Inflammatory macrophage treated with lipopolysaccharide for 4 hours (primary cell): ENCODE results near the gene NTMT2.
"Not testable (repeated sequence)": the region's sequence is repeated elsewhere in the genome, so short reads cannot be mapped to it uniquely, and the experiment has no call there.

Experiments used
- DNase-seq: peaks from one replicate; pipeline ENCODE4 v3.0.0-alpha.2; 2020

NTMT2 gene

GRCh38 chr1:170145770-170146676 is at the start of gene NTMT2:
TSS of gene NTMT2 (plus strand) at chr1:170145959. CDS start at chr1:170146108, 149 bp downstream.
- DNase-seq = no peak

GRCh38 chr1:170095976-170096748 is 49.6 kb upstream of the NTMT2 start:
- no peak for DNase-seq

DNA sequence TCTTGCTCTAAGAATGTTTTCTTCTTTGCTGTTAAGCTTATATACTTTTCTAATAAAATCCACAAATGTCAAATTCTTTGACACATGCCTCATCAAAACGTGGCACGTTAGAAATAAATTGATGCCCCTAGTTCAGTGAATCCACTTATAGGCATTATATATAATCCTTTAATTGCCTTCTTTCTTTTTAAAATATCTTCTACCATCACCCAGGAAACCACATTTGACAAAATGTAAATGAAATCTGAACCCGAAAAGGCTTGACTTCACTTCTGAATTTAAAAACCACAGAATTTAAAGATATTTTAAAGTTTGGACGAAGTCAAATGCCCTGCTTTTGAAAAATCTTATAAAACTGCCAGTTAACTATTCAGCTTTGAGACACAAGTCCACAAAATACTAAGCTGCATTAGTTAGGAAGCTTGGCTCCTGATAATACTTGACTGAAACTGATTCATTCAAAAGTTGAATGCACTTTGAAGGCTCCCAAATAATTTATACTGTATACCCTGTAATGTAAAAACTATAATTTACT is 48.9 kb upstream of the NTMT2 start:
- no peak for DNase-seq

- DNase-seq = no peak
Measured at GRCh38 chr1:170097449-170097948, 48.3 kb upstream of the NTMT2 start.

DNA sequence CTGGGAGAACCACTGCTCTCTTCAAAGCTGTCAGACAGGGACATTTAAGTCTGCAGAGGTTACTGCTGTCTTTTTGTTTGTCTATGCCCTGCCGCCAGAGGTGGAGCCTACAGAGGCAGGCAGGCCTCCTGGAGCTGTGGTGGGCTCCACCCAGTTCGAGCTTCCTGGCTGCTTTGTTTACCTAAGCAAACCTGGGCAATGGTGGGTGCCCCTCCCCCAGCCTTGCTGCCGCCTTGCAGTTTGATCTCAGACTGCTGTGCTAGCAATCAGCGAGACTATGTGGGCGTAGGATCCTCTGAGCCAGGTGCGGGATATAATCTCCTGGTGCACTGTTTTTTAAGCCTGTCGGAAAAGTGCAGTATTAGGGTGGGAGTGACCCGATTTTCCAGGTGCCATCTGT is 32.6 kb upstream of the NTMT2 start:
- not testable (repeated sequence) for DNase-seq

GRCh38 chr1:170114906-170115305 is 30.9 kb upstream of the NTMT2 start:
- DNase-seq = no peak

DNA sequence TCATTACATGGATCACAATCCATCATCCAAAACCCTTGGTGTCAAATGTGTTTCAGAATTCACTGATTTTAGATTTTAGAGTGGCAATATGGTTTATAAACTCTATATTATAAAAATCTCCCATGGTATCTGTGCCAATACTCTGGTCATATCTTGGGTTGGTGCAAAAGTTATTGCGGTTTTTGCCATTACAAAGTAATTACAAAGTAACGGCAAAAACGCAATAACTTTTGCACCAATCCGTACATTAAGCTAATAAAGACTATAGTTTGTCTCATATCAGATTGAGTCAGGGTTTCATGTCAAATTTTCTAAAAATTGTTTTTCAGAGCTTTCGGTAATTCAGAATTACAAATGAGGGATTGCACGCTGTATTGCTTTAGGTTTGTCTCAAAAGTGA is 23.4 kb upstream of the NTMT2 start:
- no peak for DNase-seq

DNA sequence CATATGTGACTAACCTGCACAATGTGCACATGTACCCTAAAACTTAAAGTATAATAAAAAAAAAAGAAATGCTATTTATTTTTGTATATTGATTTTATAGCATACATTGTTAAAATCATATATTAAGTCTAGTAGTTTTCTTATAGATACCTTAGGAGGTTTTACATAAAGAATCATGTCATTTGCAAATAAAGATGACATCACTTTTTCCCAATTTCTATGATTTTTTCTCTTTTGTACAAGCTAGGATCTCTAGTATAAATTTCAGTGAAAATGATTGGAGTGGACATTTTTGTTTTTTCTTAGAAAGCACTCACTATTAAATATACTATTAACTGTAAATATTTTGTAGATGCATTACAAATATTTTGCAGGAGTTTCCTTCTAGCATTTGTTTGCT is 20.5 kb upstream of the NTMT2 start:
- DNase-seq = no peak

GRCh38 chr1:170126696-170127095 is 19.1 kb upstream of the NTMT2 start:
- peak; percentile 6 for DNase-seq

DNA sequence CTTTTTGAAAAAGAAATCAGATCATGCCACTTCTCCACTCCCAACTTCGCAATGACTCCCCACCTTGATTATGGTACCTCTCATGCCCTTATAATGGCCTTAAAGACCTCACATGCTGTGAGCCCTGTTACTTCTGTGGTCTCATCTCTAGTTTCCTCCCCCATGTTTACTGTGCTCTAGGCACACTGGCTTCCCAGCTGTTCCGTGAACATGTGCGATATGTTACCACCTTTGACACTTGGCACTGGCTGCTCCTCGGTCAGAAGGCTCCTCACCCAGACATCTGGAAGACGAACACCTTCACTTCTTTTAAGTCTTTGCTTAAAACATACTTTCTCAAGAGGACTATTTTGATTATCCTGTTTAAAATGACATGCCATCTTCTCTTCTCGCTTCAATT is 14.3 kb upstream of the NTMT2 start:
- DNase-seq = no peak

GRCh38 chr1:170131984-170132383 is 13.8 kb upstream of the NTMT2 start:
- DNase-seq = no peak

- no peak for DNase-seq
Measured at GRCh38 chr1:170133766-170134495, 11.8 kb upstream of the NTMT2 start.

- DNase-seq = no peak
Measured at GRCh38 chr1:170134521-170134920, 11.2 kb upstream of the NTMT2 start.

DNA sequence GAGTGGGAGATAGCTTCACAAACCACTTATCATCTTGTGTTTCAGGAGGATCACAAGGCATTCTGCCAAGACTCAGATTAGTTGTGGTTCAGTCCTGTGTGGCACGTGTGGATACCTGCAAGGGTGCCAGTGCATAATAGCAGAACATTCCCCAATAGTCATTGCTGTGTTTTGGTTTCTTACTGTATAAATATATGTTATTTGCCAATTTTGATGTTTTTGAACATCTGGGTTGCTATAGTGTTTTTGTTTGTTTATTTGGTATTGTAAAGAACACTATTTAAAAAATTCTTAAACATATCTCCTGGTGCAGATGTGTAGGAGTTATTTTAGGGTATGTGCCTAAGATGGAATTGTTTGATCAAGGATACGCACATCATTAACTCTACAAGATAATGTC is 5.4 kb upstream of the NTMT2 start:
- no peak for DNase-seq

DNA sequence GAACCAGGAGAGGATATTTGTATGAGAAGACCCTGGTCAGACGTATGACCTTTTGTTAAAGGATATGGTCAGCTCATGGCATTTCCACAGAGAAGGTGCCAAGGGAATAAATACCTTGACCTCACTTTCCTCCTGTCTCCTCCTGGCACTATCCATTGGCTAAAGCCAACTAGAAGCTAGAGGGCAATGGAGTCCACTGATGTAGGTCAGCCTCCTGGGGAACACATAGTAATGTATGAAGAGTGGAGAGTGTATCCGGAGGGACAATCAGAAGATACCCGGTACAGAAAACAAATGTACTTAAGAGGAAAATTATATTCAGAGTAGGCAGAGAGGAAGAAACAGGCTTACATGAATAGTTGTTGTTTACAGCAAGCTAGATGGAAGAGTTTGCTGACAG is 698 bp upstream of the NTMT2 start:
- DNase-seq = no peak

GRCh38 chr1:170146720-170147263 is 1.0 kb downstream of the NTMT2 start:
- no peak for DNase-seq

- DNase-seq = no peak
Measured at GRCh38 chr1:170149241-170149640, 3.5 kb downstream of the NTMT2 start.

GRCh38 chr1:170150016-170150415 is 4.3 kb downstream of the NTMT2 start:
- no peak for DNase-seq

GRCh38 chr1:170150921-170151320 is 5.2 kb downstream of the NTMT2 start:
- no peak for DNase-seq

DNA sequence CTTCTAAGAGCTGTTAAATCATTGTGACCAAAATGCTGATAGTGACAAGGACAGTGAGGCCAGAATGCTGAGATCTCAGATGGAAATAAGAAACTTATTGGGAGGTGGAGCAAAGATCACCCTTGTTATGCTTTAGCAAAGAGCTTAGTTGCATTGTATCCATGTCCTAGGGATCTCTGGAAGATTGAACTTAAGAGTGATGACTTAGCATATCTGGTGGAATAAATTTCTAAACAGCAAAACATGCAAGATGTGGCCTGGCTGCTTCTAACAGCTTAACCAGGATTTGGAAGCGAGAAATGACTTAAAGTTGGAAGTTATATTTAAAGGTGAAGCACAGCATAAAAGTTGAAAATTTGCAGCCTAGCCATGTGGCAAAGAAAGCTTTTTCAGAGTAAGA is 7.7 kb downstream of the NTMT2 start:
- no peak for DNase-seq

GRCh38 chr1:170155055-170155454 is 9.3 kb downstream of the NTMT2 start:
- no peak for DNase-seq

DNA sequence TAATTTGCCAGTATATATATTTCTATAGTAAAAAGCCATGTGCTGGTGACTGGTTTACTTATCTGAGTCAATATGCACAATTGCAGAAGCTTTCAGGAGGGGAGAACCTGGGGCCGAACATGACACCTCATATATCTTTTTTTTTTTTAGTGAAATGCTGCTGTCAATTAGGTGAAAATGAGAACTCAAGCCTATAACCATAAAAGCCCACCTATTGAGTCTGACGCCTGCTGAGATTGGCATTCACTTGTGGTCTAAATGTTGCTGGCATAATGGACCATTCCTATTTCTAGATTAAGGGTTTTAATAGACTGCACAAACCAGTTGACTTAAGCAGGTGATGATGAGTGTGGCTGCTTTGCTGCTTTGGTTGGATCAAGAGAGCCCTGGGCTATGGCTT is 10.8 kb downstream of the NTMT2 start:
- no peak for DNase-seq

DNA sequence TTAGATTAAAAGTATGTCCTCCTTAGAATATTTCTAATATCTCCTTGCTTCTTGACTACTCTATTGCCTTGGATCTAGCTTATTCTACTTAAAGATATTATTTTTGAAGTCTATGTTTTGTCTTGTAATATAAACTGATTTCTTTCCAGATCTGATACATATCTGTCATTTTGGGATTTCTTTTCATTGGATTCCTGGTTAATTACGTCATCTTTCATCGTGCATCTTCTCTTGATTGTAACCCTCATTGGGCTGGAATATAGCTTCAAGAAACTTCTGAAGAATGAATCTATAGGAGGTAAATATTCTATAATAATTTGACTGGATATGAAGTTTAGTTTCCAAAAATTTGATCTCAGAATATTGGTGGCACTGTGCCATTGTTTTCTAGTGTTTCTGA is 12.1 kb downstream of the NTMT2 start:
- DNase-seq = no peak
